ENCODE data around the gene CIITA. TPM values are rescaled to one million over a fixed set of nuclear protein-coding genes. Genes with fewer than 3 reads are reported as not detected.

The CIITA gene
- total RNA-seq, 3 donors from 2014 or later, result 5.8 to 16.0 (median 9.1) TPM

- Histone ChIP-seq H3K4me3 (no peak overlapping the region), H3K36me3 (ENCODE audit: low read depth) (no peaks in the 10 kb centered on the region), H3K4me1 (ENCODE audit: low read depth) (no peaks in the 10 kb centered on the region), H3K9me3 (no peaks in the 10 kb centered on the region)
- no peak for TF ChIP-seq CTCF (IDR thresholded peaks at IDR 0.05)
- intact Hi-C loops (cut with DNase I, micrococcal nuclease), result loop anchor here (2.0 to 10.0 kb wide), 4 partner anchors 285 to 388 kb away; partner anchors contain the start of gene SOCS1 (in 2 of the 2)
- ATAC-seq, result no peak
- no peak for DNase-seq
These were observed 92.6 kb downstream of the CIITA start for GRCh38 chr16:10969615-10970014.

GRCh38 chr16:10970065-10970464, 93.1 kb downstream of the CIITA start:
- TF ChIP-seq CTCF (IDR thresholded peaks at IDR 0.05), result no peak
- intact Hi-C loops (cut with DNase I, micrococcal nuclease), result loop anchor here (2.0 to 10.0 kb wide), 3 partner anchors 285 to 387 kb away; partner anchors contain the start of gene SOCS1 (in 2 of the 2)
- no peak for ATAC-seq

GRCh38 chr16:10971560-10971961, 94.6 kb downstream of the CIITA start:
- peak; percentile 83 for ATAC-seq
- no peaks in the 10 kb centered on the region for H3K9me3 ChIP-seq
- H3K36me3 ChIP-seq (ENCODE audit: low read depth), result no peaks in the 10 kb centered on the region
- intact Hi-C loops (cut with DNase I, micrococcal nuclease), result loop anchor here (2.0 to 10.0 kb wide), 3 partner anchors 283 to 385 kb away; partner anchors contain the start of gene SOCS1 (in 2 of the 2)
- H3K4me1 ChIP-seq (ENCODE audit: low read depth), result no peaks in the 10 kb centered on the region
- no peak overlapping the region for H3K4me3 ChIP-seq
- TF ChIP-seq CTCF (IDR thresholded peaks at IDR 0.05), result peak; percentile 39
- peak in 1 of 3 donors; percentile 81 for DNase-seq

More at GRCh38 chr16:10970065-10970464, 93.1 kb downstream of the CIITA start:
- DNase-seq, result no peak
- no peaks in the 10 kb centered on the region for H3K9me3 ChIP-seq
- H3K4me1 ChIP-seq (ENCODE audit: low read depth), result no peaks in the 10 kb centered on the region
- H3K36me3 ChIP-seq (ENCODE audit: low read depth), result no peaks in the 10 kb centered on the region
- no peak overlapping the region for H3K4me3 ChIP-seq

- no peak for TF ChIP-seq CTCF (IDR thresholded peaks at IDR 0.05)
- Histone ChIP-seq H3K4me3 (no peak overlapping the region), H3K9me3 (no peaks in the 10 kb centered on the region), H3K36me3 (ENCODE audit: low read depth) (no peaks in the 10 kb centered on the region), H3K4me1 (ENCODE audit: low read depth) (no peaks in the 10 kb centered on the region)
- intact Hi-C loops (cut with DNase I, micrococcal nuclease), result loop anchor here (5.0 to 10.0 kb wide), 2 partner anchors 283 to 285 kb away; partner anchors contain the start of gene SOCS1 (in 2 of the 2)
- no peak for DNase-seq
- no peak for ATAC-seq
These were observed 95.3 kb downstream of the CIITA start for GRCh38 chr16:10972108-10972818.

- Histone ChIP-seq H3K36me3 (ENCODE audit: low read depth) (no peaks in the 10 kb centered on the region), H3K4me3 (no peak overlapping the region), H3K4me1 (ENCODE audit: low read depth) (no peaks in the 10 kb centered on the region), H3K9me3 (no peaks in the 10 kb centered on the region)
- intact Hi-C loops (cut with DNase I, micrococcal nuclease), result loop anchor here (5.0 to 10.0 kb wide), 2 partner anchors 282 to 284 kb away; partner anchors contain the start of gene SOCS1 (in 2 of the 2)
- DNase-seq (no peak), ATAC-seq (no peak)
- no peak for TF ChIP-seq CTCF (IDR thresholded peaks at IDR 0.05)
These were observed 95.9 kb downstream of the CIITA start for GRCh38 chr16:10972819-10973464.

Measured in mucosa of descending colon (tissue), 3 donors.